Central memory CD8-positive, alpha-beta T cell (primary cell): ENCODE results near the gene XYLT1.

Experiments
- ATAC-seq: fragments of 150-1000 bp; cut with Tn5 transposase; replicated peaks from 2 replicates; pipeline ENCODE4 v1.10.0; 2022; ENCODE audit warnings: mild to moderate bottlenecking, moderate FRiP score, moderate number of reproducible peaks; ENCODE audit not compliant: poor library complexity, severe bottlenecking; ENCODE audit errors: extremely low read depth
- DNase-seq, 2 donors: peaks; one replicate each; pipeline ENCODE4 v3.0.0; 2021; ENCODE audit warnings: low spot score in 2 of 2
- H3K27ac Mint-ChIP-seq: one replicate; pipeline ENCODE4 v1.8.0; 2022; ENCODE audit warnings: low read depth, mild to moderate bottlenecking, moderate library complexity, mixed read lengths
- H3K27me3 Mint-ChIP-seq: one replicate; pipeline ENCODE4 v1.8.0; 2022; ENCODE audit warnings: mixed read lengths
- H3K36me3 Mint-ChIP-seq: one replicate; pipeline ENCODE4 v1.8.0; 2022; ENCODE audit warnings: mild to moderate bottlenecking, moderate library complexity, mixed read lengths; ENCODE audit not compliant: insufficient read depth
- H3K4me1 Mint-ChIP-seq: one replicate; pipeline ENCODE4 v1.8.0; 2022; ENCODE audit warnings: mixed read lengths
- H3K4me3 Mint-ChIP-seq: one replicate; pipeline ENCODE4 v1.8.0; 2022; ENCODE audit warnings: mild to moderate bottlenecking, moderate library complexity, mixed read lengths
- H3K9me3 Mint-ChIP-seq: one replicate; pipeline ENCODE4 v1.8.0; 2022; ENCODE audit warnings: mixed read lengths

XYLT1 gene

DNA sequence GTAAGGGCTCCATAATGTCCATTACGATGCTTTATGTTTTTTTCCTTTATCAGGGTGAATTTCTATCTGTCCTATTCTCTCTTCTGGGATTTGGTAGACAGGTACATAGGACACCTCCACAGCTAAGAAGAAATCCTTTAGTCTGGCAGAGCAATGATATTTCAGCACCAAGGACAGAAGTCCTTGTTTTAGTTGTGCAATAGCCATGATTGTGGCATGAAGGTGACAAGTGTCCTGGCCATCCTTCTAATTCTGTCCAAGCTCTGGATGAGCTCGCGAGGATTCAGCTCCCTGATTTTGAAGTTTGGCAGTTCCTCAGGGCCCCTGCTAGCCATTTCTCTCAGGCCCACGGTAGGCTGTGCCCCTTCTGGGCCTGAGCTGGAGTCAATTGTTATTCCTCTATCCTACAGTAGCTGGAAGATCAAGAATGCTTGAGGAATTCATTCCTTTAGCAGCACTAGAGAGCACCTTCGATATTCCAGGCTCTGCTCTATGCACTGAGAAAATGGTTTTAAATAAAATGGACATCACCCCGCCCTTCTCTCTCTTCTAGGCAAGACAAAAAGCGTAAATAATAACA, 320.8 kb downstream of the XYLT1 start:
- Mint-ChIP-seq H3K27ac (no peak overlapping the region), H3K4me3 (no peak overlapping the region), H3K9me3 (no peaks in the 10 kb centered on the region), H3K36me3 (peaks cover 2% of the 10 kb centered on the region), H3K27me3 (no peaks in the 10 kb centered on the region), H3K4me1 (no peaks in the 10 kb centered on the region)
- DNase-seq: no peak
- ATAC-seq: no peak

DNA sequence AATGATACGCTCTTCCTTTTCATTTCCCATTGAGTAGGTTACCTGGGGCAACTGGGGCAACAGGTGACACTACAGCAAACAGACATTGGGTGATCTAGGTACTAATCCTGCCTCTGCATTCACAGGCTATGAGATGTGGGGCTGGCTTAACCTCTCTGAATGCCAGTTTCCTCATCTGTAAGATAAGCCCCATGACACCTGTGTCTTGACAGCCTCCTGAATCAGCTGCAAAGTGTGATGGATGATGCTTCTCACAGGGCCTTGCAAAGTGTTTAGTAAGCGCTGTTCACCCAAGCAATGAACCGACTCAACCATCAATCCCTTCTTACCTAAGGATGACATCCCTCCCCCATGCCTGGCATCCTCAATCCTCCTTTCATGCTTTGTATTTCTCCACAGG, 322.8 kb downstream of the XYLT1 start:
- no peak for ATAC-seq
- no peaks in the 10 kb centered on the region for H3K9me3 Mint-ChIP-seq
- H3K36me3 Mint-ChIP-seq: no peaks in the 10 kb centered on the region
- H3K27me3 Mint-ChIP-seq: no peaks in the 10 kb centered on the region
- no peak overlapping the region for H3K4me3 Mint-ChIP-seq
- no peaks in the 10 kb centered on the region for H3K4me1 Mint-ChIP-seq
- H3K27ac Mint-ChIP-seq: no peak overlapping the region
- no peak for DNase-seq

DNA sequence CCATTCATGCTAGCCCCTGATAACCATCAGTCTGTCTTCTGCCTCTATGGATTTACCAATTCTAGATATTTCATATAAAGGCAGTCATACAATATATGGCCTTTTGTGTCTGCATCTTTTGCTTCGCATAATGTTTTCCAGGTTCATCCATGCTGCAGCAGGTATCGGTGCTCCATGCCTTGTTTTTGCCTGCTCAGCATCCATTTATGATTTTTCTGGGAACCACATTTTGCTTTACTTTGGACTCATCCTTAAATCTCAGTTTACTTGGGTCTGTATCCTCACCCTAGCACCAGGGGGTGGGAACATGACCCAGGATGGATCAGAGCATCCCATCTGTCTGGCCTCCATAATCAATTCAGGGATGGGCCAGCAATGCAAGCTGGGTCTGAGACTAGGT, 325.7 kb downstream of the XYLT1 start:
- ATAC-seq (no peak), DNase-seq (no peak)
- Mint-ChIP-seq H3K4me3 (no peak overlapping the region), H3K27me3 (no peaks in the 10 kb centered on the region), H3K4me1 (no peaks in the 10 kb centered on the region), H3K9me3 (no peaks in the 10 kb centered on the region), H3K36me3 (no peaks in the 10 kb centered on the region), H3K27ac (no peak overlapping the region)

DNA sequence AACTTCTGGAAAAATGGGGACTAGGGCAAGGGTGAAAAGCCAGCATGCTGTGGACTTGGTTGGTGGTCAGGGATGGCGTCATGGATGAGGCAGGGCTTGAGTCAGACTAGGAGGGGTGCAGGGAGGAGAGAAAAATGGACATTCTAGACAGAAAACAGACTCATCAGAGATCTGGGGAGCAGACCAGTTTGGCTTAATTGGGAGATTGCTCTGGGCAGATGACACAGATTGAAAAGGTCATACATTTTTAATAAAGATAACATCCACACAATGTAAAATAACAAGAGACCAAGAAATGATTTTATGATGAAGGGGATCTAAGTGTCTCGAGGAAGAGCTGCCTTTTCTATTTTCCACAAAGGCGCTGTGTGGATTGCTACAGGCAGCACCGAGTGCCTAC, 326.3 kb downstream of the XYLT1 start:
- no peak for DNase-seq
- peaks cover 3% of the 10 kb centered on the region for H3K36me3 Mint-ChIP-seq
- no peak overlapping the region for H3K4me3 Mint-ChIP-seq
- H3K27me3 Mint-ChIP-seq: no peaks in the 10 kb centered on the region
- no peaks in the 10 kb centered on the region for H3K4me1 Mint-ChIP-seq
- H3K27ac Mint-ChIP-seq: no peak overlapping the region
- ATAC-seq: no peak
- no peaks in the 10 kb centered on the region for H3K9me3 Mint-ChIP-seq

DNA sequence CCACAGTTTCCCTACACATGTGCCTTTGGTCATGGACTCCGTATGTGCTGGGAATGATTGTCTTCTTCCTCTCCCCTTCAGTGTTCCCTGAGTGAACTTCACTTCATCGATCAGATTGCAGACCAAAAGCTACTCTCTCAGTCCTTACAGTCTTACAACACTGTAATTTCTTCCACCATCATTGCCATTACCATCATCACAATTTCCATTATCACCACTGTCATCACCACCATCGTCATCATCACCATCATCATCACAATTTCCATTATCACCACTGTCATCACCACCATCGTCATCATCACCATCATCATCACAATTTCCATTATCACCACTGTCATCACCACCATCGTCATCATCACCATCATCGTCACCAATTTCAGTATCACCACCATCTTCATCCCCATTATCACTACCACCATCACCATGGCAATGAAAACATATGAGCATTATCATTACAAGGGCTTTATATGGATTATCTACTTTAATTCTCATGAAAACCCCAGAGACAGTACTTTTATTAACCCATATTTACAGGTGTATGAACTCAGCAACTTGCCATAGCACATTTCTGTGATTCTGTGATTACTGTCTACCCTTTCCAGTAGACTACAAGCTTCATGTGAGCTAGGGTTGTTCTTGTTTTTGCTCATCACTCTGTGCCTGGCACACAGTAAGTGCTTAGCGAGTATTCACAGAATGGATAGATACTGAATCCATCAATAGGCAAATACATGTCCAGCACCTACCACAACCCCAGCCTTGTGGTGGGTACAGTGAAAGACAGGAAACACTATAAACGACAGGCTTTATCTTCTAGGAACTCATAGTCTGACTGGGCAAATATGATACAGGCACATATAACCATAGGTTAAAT, 327.0 kb downstream of the XYLT1 start:
- DNase-seq: no peak
- no peaks in the 10 kb centered on the region for H3K27me3 Mint-ChIP-seq
- H3K27ac Mint-ChIP-seq: no peak overlapping the region
- no peaks in the 10 kb centered on the region for H3K4me1 Mint-ChIP-seq
- no peak overlapping the region for H3K4me3 Mint-ChIP-seq
- peaks cover 6% of the 10 kb centered on the region for H3K36me3 Mint-ChIP-seq
- ATAC-seq: no peak
- H3K9me3 Mint-ChIP-seq: no peaks in the 10 kb centered on the region

DNA sequence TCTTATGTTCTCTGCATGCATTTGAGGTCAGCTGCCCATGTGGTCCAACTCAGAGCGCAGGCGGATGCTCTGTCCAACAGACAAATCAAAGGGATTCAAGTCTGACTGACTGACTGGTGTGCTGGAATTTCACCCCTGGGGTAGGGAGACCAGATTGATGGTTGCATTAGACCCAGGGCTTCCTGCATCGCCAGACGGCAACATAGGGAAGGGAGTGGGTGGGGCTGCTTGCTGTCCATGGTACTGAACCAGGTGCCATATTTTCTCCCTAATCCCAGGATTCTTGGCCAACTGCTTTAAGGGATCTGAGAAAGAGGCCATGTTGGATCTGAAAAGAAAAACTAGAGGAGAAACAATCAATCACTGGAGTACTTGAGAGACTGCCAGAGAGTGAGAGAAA, 332.0 kb downstream of the XYLT1 start:
- Mint-ChIP-seq H3K36me3 (peaks cover 19% of the 10 kb centered on the region), H3K4me3 (no peak overlapping the region), H3K9me3 (no peaks in the 10 kb centered on the region), H3K4me1 (peaks cover 14% of the 10 kb centered on the region), H3K27ac (no peak overlapping the region), H3K27me3 (no peaks in the 10 kb centered on the region)
- DNase-seq (no peak), ATAC-seq (no peak)

DNA sequence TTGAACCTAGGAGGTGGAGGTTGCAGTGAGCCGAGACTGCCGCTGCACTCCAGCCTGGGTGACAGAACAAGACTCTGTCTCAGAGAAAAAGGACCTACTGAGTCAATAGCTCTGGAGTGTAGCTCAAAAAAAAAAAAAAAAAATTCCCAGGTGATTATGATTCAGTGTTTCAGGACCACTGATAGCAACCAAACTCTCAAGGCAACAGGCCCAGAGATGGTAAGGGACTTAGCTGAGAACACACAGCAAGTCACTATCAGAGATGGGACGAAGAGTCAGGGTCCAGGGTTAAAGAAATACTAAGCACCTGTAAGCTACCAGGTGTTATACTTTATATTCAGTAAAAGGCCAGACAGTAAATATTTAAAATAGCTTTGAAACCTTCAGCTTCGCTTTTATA, 335.3 kb downstream of the XYLT1 start:
- peaks cover 30% of the 10 kb centered on the region for H3K36me3 Mint-ChIP-seq
- H3K27me3 Mint-ChIP-seq: no peaks in the 10 kb centered on the region
- H3K9me3 Mint-ChIP-seq: no peaks in the 10 kb centered on the region
- H3K27ac Mint-ChIP-seq: no peak overlapping the region
- no peak overlapping the region for H3K4me3 Mint-ChIP-seq
- ATAC-seq (no peak), DNase-seq (no peak)
- H3K4me1 Mint-ChIP-seq: peaks cover 28% of the 10 kb centered on the region

DNA sequence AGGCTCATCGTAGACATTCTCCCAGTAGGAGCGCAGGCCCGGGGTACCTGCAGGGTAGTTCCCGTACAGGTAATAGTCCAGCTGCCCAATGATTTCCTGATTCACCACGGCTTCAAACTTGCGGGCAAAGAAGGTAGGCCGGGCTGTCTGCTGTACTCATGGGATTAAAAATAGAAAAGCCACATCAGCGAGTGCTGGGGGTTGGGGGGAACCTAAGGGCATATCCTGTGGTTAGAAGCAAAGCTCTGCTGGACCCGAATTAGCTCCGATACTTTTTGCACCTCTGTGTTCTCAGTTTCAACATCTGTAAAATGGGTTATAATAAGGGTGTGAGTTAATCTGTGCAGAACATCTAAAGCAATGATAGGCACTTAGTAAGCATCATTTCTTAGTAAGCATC, 336.2 kb downstream of the XYLT1 start:
- Mint-ChIP-seq H3K27me3 (no peaks in the 10 kb centered on the region), H3K4me3 (no peak overlapping the region), H3K36me3 (peaks cover 29% of the 10 kb centered on the region), H3K4me1 (peaks cover 29% of the 10 kb centered on the region), H3K9me3 (no peaks in the 10 kb centered on the region), H3K27ac (no peak overlapping the region)
- DNase-seq (no peak), ATAC-seq (no peak)

DNA sequence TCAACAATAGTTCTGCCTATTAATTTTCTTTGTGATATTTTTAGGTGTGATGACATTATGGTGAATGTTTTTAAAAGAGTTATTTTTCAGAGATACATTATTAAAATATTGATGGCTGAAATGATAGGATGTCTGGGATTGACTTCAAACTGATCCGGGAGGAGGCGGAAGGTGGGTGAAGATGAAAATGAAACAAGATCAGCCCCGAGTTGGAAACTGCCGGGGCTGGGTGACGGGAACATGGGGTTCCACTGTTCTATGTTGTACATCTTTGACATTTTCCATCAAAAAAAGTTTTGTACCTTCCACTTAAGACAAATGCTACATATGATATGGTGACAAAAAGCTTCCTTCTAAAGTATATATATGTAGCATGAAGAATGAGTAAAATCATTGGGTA, 336.9 kb downstream of the XYLT1 start:
- H3K36me3 Mint-ChIP-seq: peaks cover 26% of the 10 kb centered on the region
- no peaks in the 10 kb centered on the region for H3K27me3 Mint-ChIP-seq
- no peak for ATAC-seq
- no peak overlapping the region for H3K4me3 Mint-ChIP-seq
- no peak for DNase-seq
- H3K9me3 Mint-ChIP-seq: no peaks in the 10 kb centered on the region
- peaks cover 29% of the 10 kb centered on the region for H3K4me1 Mint-ChIP-seq
- no peak overlapping the region for H3K27ac Mint-ChIP-seq

DNA sequence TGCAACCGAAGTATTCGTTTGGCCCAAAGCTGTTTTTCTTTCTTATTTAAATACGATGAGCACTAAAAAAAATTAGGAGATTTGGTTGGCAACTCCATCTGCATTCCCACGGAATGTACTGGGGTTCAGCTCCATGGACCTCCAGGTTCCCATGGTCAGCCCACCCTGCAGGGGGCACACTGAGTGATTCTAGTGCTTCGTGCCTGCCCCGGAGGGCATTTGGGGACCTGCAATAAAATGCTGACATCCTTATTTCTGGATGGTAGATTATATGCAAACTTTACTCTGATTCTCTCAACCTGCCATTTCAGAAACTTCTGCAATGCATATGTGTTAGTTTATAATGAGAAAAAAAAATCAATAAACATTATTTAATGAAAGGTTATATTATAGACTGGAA, 339.4 kb downstream of the XYLT1 start:
- ATAC-seq (no peak), DNase-seq (no peak)
- peaks cover 20% of the 10 kb centered on the region for H3K36me3 Mint-ChIP-seq
- H3K9me3 Mint-ChIP-seq: no peaks in the 10 kb centered on the region
- no peaks in the 10 kb centered on the region for H3K27me3 Mint-ChIP-seq
- H3K4me1 Mint-ChIP-seq: peaks cover 29% of the 10 kb centered on the region
- no peak overlapping the region for H3K4me3 Mint-ChIP-seq
- H3K27ac Mint-ChIP-seq: no peak overlapping the region

DNA sequence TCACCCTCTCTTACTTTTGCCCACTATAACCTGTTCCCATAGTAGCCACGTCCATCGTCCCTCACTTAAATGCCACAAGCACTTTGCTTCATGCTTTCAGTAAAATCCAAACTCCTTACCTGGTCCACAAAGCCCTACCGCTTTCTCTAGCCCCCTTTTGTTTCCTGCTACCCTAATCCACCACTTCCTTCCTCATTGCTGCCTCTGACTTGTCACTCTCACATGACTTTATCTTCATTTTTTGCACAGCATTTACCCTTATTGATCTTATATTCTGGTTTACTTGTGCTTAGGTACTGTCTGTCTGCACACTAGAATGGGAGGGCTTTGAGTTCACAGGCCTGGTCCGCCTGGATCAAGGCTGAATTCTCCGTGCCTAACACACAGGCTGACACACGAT, 340.0 kb downstream of the XYLT1 start:
- ATAC-seq (no peak), DNase-seq (no peak)
- H3K4me3 Mint-ChIP-seq: no peak overlapping the region
- H3K36me3 Mint-ChIP-seq: peaks cover 24% of the 10 kb centered on the region
- peaks cover 29% of the 10 kb centered on the region for H3K4me1 Mint-ChIP-seq
- peak overlapping the region; percentile 12 for H3K27ac Mint-ChIP-seq
- H3K27me3 Mint-ChIP-seq: no peaks in the 10 kb centered on the region
- H3K9me3 Mint-ChIP-seq: no peaks in the 10 kb centered on the region

DNA sequence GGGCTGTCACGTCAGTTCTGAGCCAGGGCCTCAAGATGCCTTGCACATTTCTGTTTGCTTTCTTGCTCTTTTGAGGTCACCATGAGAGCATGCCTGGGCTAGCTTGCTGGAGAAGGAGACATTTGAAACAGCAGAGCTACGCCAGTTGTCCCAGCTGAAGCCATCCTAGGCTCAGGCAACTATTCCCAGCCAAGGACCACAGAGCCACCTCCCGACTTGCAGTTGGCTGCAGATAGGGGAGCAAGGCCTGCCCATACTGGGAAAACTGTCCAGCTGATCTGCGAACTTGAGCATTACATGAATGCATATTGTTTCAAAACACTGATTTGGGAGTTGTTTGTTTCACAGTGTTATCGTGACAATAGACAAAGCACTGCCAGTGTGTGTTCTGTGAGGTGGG, 340.8 kb downstream of the XYLT1 start:
- ATAC-seq: no peak
- peaks cover 31% of the 10 kb centered on the region for H3K36me3 Mint-ChIP-seq
- H3K27me3 Mint-ChIP-seq: no peaks in the 10 kb centered on the region
- H3K27ac Mint-ChIP-seq: peak overlapping the region; percentile 12
- no peak overlapping the region for H3K4me3 Mint-ChIP-seq
- no peak for DNase-seq
- no peaks in the 10 kb centered on the region for H3K9me3 Mint-ChIP-seq
- peaks cover 25% of the 10 kb centered on the region for H3K4me1 Mint-ChIP-seq

DNA sequence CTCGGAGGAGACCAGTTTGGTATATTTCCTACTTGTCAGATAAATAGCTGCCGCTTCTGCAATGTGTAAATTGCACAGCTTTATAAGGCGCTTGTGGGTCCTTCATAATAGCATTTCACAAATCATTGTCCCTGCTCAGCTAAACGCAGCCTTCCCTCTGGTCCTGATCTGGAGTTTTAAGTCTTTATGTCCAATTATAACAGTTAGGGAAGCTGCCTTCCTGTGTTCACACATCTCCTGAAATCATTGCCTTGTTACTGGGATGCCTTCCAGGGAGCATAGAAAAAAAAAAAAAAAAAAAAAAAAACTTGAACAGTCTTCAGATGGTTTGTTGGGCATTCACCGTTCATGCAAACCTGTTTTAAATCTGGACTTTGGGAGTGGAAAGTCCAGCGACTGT, 342.0 kb downstream of the XYLT1 start:
- Mint-ChIP-seq H3K4me1 (peaks cover 14% of the 10 kb centered on the region), H3K27me3 (no peaks in the 10 kb centered on the region), H3K27ac (no peak overlapping the region), H3K4me3 (no peak overlapping the region), H3K36me3 (peaks cover 29% of the 10 kb centered on the region), H3K9me3 (no peaks in the 10 kb centered on the region)
- no peak for DNase-seq
- ATAC-seq: no peak
